Loucy (cell line): ENCODE measurements around the gene HERPUD2.
"Not testable (repeated sequence)": the region's sequence is repeated elsewhere in the genome, so short reads cannot be mapped to it uniquely, and the experiment has no call there.

ENCODE experiments used
- H2AFZ ChIP-seq: fragments of 200-600 bp; sonication (generic); 2 replicates; pipeline ENCODE4 v1.6.0; 2016; ENCODE audit warnings: antibody characterized with exemption, mild to moderate bottlenecking, low read length, moderate library complexity
- H3F3A ChIP-seq: fragments of 200-600 bp; 2 replicates; pipeline ENCODE4 v1.6.0; 2016; ENCODE audit warnings: antibody characterized with exemption, low read depth, mild to moderate bottlenecking
- H3K27me3 ChIP-seq: fragments of 200-600 bp; sonication (generic); 2 replicates; pipeline ENCODE4 v1.6.1; 2014; ENCODE audit warnings: low read length, mild to moderate bottlenecking; ENCODE audit not compliant: insufficient read depth, poor library complexity, severe bottlenecking
- H3K36me3 ChIP-seq: fragments of 200-600 bp; sonication (generic); 2 replicates; pipeline ENCODE4 v1.6.1; 2016; ENCODE audit warnings: low read length; ENCODE audit not compliant: insufficient read depth
- H3K4me1 ChIP-seq: fragments of 200-600 bp; sonication (generic); 2 replicates; pipeline ENCODE4 v1.5.1; 2014; ENCODE audit warnings: low read length, mild to moderate bottlenecking; ENCODE audit not compliant: insufficient read depth, poor library complexity, severe bottlenecking
- H3K4me2 ChIP-seq: fragments of 200-600 bp; sonication (generic); 2 replicates; pipeline ENCODE4 v1.6.0; 2014; ENCODE audit warnings: antibody characterized with exemption, low read length, low read depth, mild to moderate bottlenecking; ENCODE audit not compliant: poor library complexity, severe bottlenecking
- H3K4me3 ChIP-seq: fragments of 200-600 bp; sonication (generic); 2 replicates; pipeline ENCODE4 v1.5.1; 2014; ENCODE audit warnings: low read length, mild to moderate bottlenecking, mixed read lengths; ENCODE audit not compliant: poor library complexity, severe bottlenecking
- H3K79me2 ChIP-seq: fragments of 200-600 bp; sonication (generic); 2 replicates; pipeline ENCODE4 v1.6.1; 2014; ENCODE audit warnings: low read length; ENCODE audit not compliant: insufficient read depth
- H3K9ac ChIP-seq: fragments of 200-600 bp; sonication (generic); 2 replicates; pipeline ENCODE4 v1.6.0; 2014; ENCODE audit warnings: mild to moderate bottlenecking, low read depth, low read length, moderate library complexity; ENCODE audit not compliant: poor library complexity, severe bottlenecking
- H3K9me2 ChIP-seq: fragments of 200-600 bp; sonication (generic); replicated peaks from 2 replicates; pipeline ENCODE4 v1.6.1; 2016; ENCODE audit warnings: low read depth, low read length, mixed read lengths
- H3K9me3 ChIP-seq: fragments of 200-600 bp; sonication (generic); 2 replicates; pipeline ENCODE4 v1.6.1; 2014; ENCODE audit warnings: mild to moderate bottlenecking, antibody characterized with exemption, low read length, low read depth; ENCODE audit not compliant: insufficient read depth
- H4K20me1 ChIP-seq: fragments of 200-600 bp; sonication (generic); 2 replicates; pipeline ENCODE4 v1.6.0; 2014; ENCODE audit warnings: antibody characterized with exemption, low read length, mild to moderate bottlenecking; ENCODE audit not compliant: insufficient read depth, poor library complexity, severe bottlenecking
- CTCF ChIP-seq: fragments of 200-600 bp; sonication (generic); conservative IDR thresholded peaks from 2 replicates; pipeline ENCODE4 v1.5.1; 2014; ENCODE audit warnings: mild to moderate bottlenecking, antibody characterized with exemption, low read length
- EZH2phosphoT487 ChIP-seq: fragments of 200-600 bp; IDR thresholded peaks from 2 replicates; pipeline ENCODE4 v1.6.1; 2018; ENCODE audit warnings: antibody characterized with exemption, mild to moderate bottlenecking, moderate library complexity, borderline replicate concordance

Gene HERPUD2

GRCh38 chr7:35694161-35694783, 663 bp downstream of the HERPUD2 start:
- Histone ChIP-seq H3K27me3 (no peaks in the 10 kb centered on the region), H3K9ac (peak overlapping the region; percentile 90), H3K4me3 (peak overlapping the region; percentile 81), H3K79me2 (peaks cover 70% of the 10 kb centered on the region), H4K20me1 (peaks cover 26% of the 10 kb centered on the region), H3K36me3 (no peaks in the 10 kb centered on the region), H3F3A (no peaks in the 10 kb centered on the region), H3K9me3 (no peaks in the 10 kb centered on the region), H2AFZ (peak overlapping the region; percentile 83), H3K4me2 (peak overlapping the region; percentile 86), H3K9me2 (no peaks in the 10 kb centered on the region), H3K4me1 (peaks cover 40% of the 10 kb centered on the region)
- TF ChIP-seq CTCF (no peak), EZH2phosphoT487 (no peak)

GRCh38 chr7:35691827-35692307, 3.1 kb downstream of the HERPUD2 start:
- no peaks in the 10 kb centered on the region for H3F3A ChIP-seq
- no peaks in the 10 kb centered on the region for H3K9me3 ChIP-seq
- H3K27me3 ChIP-seq, result no peaks in the 10 kb centered on the region
- peaks cover 59% of the 10 kb centered on the region for H3K4me1 ChIP-seq
- H2AFZ ChIP-seq, result no peak overlapping the region
- H4K20me1 ChIP-seq, result peaks cover 47% of the 10 kb centered on the region
- H3K79me2 ChIP-seq, result peaks cover 94% of the 10 kb centered on the region
- H3K4me2 ChIP-seq, result peak overlapping the region; percentile 86
- peak overlapping the region; percentile 90 for H3K9ac ChIP-seq
- TF ChIP-seq CTCF, result no peak
- no peak for TF ChIP-seq EZH2phosphoT487
- no peaks in the 10 kb centered on the region for H3K36me3 ChIP-seq
- peak overlapping the region; percentile 81 for H3K4me3 ChIP-seq
- no peaks in the 10 kb centered on the region for H3K9me2 ChIP-seq

GRCh38 chr7:35691366-35691765, 3.6 kb downstream of the HERPUD2 start:
- H3K9me3 ChIP-seq, result no peaks in the 10 kb centered on the region
- H3K4me1 ChIP-seq, result peaks cover 55% of the 10 kb centered on the region
- H2AFZ ChIP-seq, result no peak overlapping the region
- H3K9me2 ChIP-seq, result no peaks in the 10 kb centered on the region
- H3K36me3 ChIP-seq, result no peaks in the 10 kb centered on the region
- H3K4me3 ChIP-seq, result peak overlapping the region; percentile 81
- no peaks in the 10 kb centered on the region for H3K27me3 ChIP-seq
- H3K79me2 ChIP-seq, result peaks cover 92% of the 10 kb centered on the region
- H4K20me1 ChIP-seq, result peaks cover 48% of the 10 kb centered on the region
- TF ChIP-seq CTCF (no peak), EZH2phosphoT487 (no peak)
- H3K9ac ChIP-seq, result peak overlapping the region; percentile 90
- H3F3A ChIP-seq, result no peaks in the 10 kb centered on the region
- peak overlapping the region; percentile 86 for H3K4me2 ChIP-seq

- not testable (repeated sequence) for H2AFZ ChIP-seq, H3F3A ChIP-seq, H3K27me3 ChIP-seq, H3K9me2 ChIP-seq, H3K36me3 ChIP-seq, H3K9me3 ChIP-seq
- Histone ChIP-seq H4K20me1 (peaks cover 48% of the 10 kb centered on the region), H3K4me1 (peaks cover 53% of the 10 kb centered on the region), H3K4me3 (peak overlapping the region; percentile 81), H3K79me2 (peaks cover 89% of the 10 kb centered on the region), H3K9ac (peak overlapping the region; percentile 90), H3K4me2 (peak overlapping the region; percentile 86)
These were observed 4.3 kb downstream of the HERPUD2 start for GRCh38 chr7:35690614-35691013.
